Endodermal cell (in vitro differentiated cells): ENCODE results near the gene OR2J3. TPM values are rescaled to one million over a fixed set of nuclear protein-coding genes. Genes with fewer than 3 reads are reported as not detected.
"Not testable (repeated sequence)": the region's sequence is repeated elsewhere in the genome, so short reads cannot be mapped to it uniquely, and the experiment has no call there.

ENCODE experiments used
- DNase-seq: peaks from one replicate; pipeline ENCODE4 v3.0.0-alpha.2; 2017
- H3K27ac ChIP-seq: 2 replicates; pipeline ENCODE4 v1.5.1; 2013; ENCODE audit warnings: mild to moderate bottlenecking, low read depth, low read length, moderate library complexity
- H3K27me3 ChIP-seq: 2 replicates; pipeline ENCODE4 v1.6.1; 2013; ENCODE audit warnings: mild to moderate bottlenecking, low read length, moderate library complexity; ENCODE audit not compliant: insufficient read depth, control insufficient read depth, poor library complexity, severe bottlenecking
- H3K36me3 ChIP-seq: 2 replicates; pipeline ENCODE4 v1.7.0; 2013; ENCODE audit warnings: mild to moderate bottlenecking, low read length, moderate library complexity; ENCODE audit not compliant: control insufficient read depth, insufficient read depth
- H3K4me1 ChIP-seq: one replicate; pipeline ENCODE4 v1.7.0; 2013; ENCODE audit warnings: low read length; ENCODE audit not compliant: control insufficient read depth, insufficient read depth
- H3K4me3 ChIP-seq: 2 replicates; pipeline ENCODE4 v1.5.1; 2013; ENCODE audit warnings: mild to moderate bottlenecking, low read length, moderate library complexity
- H3K9ac ChIP-seq: 2 replicates; pipeline ENCODE4 v1.6.1; 2013; ENCODE audit warnings: mild to moderate bottlenecking, low read length, moderate library complexity; ENCODE audit not compliant: poor library complexity, severe bottlenecking; ENCODE audit errors: extremely low read depth
- H3K9me3 ChIP-seq: 2 replicates; pipeline ENCODE4 v1.6.1; 2013; ENCODE audit warnings: mild to moderate bottlenecking, low read length, moderate library complexity; ENCODE audit not compliant: control insufficient read depth
- H3K27ac Mint-ChIP-seq: 2 replicates; pipeline ENCODE4 v1.8.0; 2020; ENCODE audit warnings: mixed read lengths
- H3K27me3 Mint-ChIP-seq: 2 replicates; pipeline ENCODE4 v1.8.0; 2021; ENCODE audit warnings: mild to moderate bottlenecking, mixed read lengths; ENCODE audit not compliant: insufficient read depth
- H3K36me3 Mint-ChIP-seq: 2 replicates; pipeline ENCODE4 v1.8.0; 2020; ENCODE audit warnings: low read depth, mixed read lengths
- H3K4me1 Mint-ChIP-seq: 2 replicates; pipeline ENCODE4 v1.8.0; 2020; ENCODE audit warnings: mixed read lengths
- H3K4me3 Mint-ChIP-seq: 2 replicates; pipeline ENCODE4 v1.8.0; 2020; ENCODE audit warnings: mild to moderate bottlenecking, moderate library complexity, mixed read lengths
- H3K9me3 Mint-ChIP-seq: 2 replicates; pipeline ENCODE4 v1.8.0; 2020; ENCODE audit warnings: mild to moderate bottlenecking, mixed read lengths
- WGBS, 2 experiments: methylation state at CpG; one replicate each; pipeline versions ENCODE4 v1.1.5 to v1.1.7; 2013; ENCODE audit warnings: missing lambda C conversion rate in 2 of 2, mixed read lengths in 1 of 2; ENCODE audit not compliant: insufficient coverage in 1 of 2, insufficient read length in 1 of 2; 5-methylcytosine and 5-hydroxymethylcytosine counted together
- total RNA-seq, 2 donors: library from RNA; stranded (reverse); fragmentation: NEBNext Ultra II Directional in 1 of 2; extraction: Animal tissue kit (Norgen Biotek cat#: 25700) in 1 of 2; gene quantifications; 2 replicates in 1 of 2; 3 replicates in 1 of 2; pipeline ENCODE4 v1.2.1, GENCODE V29; 2021
- TF ChIP-seq, protein P1 (sequence below): fragments of 200-600 bp; sonication (generic); conservative IDR thresholded peaks from 2 replicates; pipeline ENCODE4 v1.5.0; 2021; ENCODE audit warnings: antibody characterized with exemption, mild to moderate bottlenecking

Gene OR2J3
- total RNA-seq, 2 donors from 2014 or later = not detected

DNA sequence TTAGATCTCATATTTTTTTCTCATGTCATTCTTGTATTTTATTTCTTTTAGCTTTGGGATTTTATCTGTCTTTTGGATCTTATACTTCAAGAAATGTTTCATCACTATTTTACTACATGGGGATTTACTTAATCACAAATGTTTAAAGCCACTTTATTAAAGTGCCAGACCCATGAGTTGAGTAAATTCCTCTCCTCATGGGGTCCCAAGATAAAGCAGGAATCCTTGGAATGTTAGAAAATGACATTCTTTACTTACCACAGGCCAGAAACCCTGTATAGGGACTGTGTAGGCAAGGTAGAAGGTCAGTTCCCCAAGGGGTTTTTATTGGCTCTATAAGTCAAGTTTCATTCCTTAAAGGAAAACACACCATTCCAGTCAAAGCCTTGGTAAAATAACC lies 34.5 kb downstream of the OR2J3 start:
- Mint-ChIP-seq H3K9me3 (peaks cover 21% of the 10 kb centered on the region), H3K36me3 (no peaks in the 10 kb centered on the region), H3K27ac (no peak overlapping the region), H3K4me1 (no peaks in the 10 kb centered on the region), H3K4me3 (no peak overlapping the region), H3K27me3 (no peaks in the 10 kb centered on the region)
- no peak for DNase-seq
- no peaks in the 10 kb centered on the region for H3K36me3 ChIP-seq
- H3K27me3 ChIP-seq = no peaks in the 10 kb centered on the region
- peaks cover 21% of the 10 kb centered on the region for H3K9me3 ChIP-seq
- TF ChIP-seq, protein P1, sequence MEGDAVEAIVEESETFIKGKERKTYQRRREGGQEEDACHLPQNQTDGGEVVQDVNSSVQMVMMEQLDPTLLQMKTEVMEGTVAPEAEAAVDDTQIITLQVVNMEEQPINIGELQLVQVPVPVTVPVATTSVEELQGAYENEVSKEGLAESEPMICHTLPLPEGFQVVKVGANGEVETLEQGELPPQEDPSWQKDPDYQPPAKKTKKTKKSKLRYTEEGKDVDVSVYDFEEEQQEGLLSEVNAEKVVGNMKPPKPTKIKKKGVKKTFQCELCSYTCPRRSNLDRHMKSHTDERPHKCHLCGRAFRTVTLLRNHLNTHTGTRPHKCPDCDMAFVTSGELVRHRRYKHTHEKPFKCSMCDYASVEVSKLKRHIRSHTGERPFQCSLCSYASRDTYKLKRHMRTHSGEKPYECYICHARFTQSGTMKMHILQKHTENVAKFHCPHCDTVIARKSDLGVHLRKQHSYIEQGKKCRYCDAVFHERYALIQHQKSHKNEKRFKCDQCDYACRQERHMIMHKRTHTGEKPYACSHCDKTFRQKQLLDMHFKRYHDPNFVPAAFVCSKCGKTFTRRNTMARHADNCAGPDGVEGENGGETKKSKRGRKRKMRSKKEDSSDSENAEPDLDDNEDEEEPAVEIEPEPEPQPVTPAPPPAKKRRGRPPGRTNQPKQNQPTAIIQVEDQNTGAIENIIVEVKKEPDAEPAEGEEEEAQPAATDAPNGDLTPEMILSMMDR = no peak
- no peak overlapping the region for H3K9ac ChIP-seq
- H3K4me3 ChIP-seq = peak overlapping the region; percentile 37
- H3K27ac ChIP-seq = no peak overlapping the region
- no peaks in the 10 kb centered on the region for H3K4me1 ChIP-seq

DNA sequence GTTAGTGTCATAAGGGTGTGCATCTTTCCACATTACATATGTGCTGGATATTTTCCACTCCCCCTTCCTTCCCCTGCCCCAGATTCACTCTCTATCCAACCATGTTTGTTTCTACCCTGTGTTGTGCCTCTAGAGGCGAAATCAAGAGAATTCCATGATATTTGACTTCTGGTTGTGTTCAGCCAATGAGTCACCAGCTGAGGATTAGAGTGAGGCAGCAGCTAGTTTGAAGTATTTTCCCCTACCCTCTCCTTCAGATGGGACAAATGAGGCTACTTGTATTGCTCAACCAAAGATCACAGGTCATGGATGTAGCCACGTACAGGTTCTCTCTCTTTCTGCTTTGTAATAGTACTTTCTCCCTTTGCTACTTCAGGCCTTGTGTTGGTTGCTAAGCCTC lies 38.3 kb downstream of the OR2J3 start:
- Mint-ChIP-seq H3K4me3 (no peak overlapping the region), H3K9me3 (peaks cover 21% of the 10 kb centered on the region), H3K27ac (no peak overlapping the region), H3K4me1 (no peaks in the 10 kb centered on the region), H3K27me3 (no peaks in the 10 kb centered on the region), H3K36me3 (no peaks in the 10 kb centered on the region)
- TF ChIP-seq, protein P1 = no peak
- H3K36me3 ChIP-seq = no peaks in the 10 kb centered on the region
- no peak overlapping the region for H3K9ac ChIP-seq
- H3K27me3 ChIP-seq = no peaks in the 10 kb centered on the region
- DNase-seq = no peak
- no peaks in the 10 kb centered on the region for H3K4me1 ChIP-seq
- peaks cover 25% of the 10 kb centered on the region for H3K9me3 ChIP-seq
- no peak overlapping the region for H3K4me3 ChIP-seq
- WGBS, 2 experiments = 92 to 93% methylated on average over 2 of the region's 2 CpGs
- H3K27ac ChIP-seq = no peak overlapping the region

DNA sequence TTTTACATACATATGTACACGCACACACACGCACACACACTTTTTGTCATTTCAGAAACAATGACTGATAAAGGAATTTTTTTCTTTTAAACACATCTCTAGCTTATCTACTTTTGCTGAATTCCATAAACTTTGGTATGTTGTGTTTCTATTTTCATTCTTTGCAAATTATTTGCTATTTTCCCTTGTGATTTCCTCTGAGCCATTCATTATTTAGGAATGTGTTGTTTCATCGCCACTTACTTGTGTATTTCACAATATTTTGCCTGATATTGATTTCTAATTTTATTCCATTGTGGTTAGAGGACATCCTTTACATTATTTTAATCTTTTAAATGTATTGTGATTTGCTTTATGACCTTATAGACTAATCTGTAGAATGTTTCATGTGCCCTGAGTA lies 39.2 kb downstream of the OR2J3 start:
- peaks cover 20% of the 10 kb centered on the region for H3K9me3 Mint-ChIP-seq
- Histone ChIP-seq H3K27ac (no peak overlapping the region), H3K9me3 (peaks cover 25% of the 10 kb centered on the region), H3K27me3 (no peaks in the 10 kb centered on the region), H3K4me3 (no peak overlapping the region), H3K36me3 (no peaks in the 10 kb centered on the region), H3K9ac (no peak overlapping the region), H3K4me1 (no peaks in the 10 kb centered on the region)
- 97 to 100% methylated on average over 1 to 3 of the region's 3 CpGs for WGBS, 2 experiments
- no peak overlapping the region for H3K27ac Mint-ChIP-seq
- no peaks in the 10 kb centered on the region for H3K4me1 Mint-ChIP-seq
- TF ChIP-seq, protein P1 = no peak
- H3K27me3 Mint-ChIP-seq = no peaks in the 10 kb centered on the region
- DNase-seq = no peak
- no peaks in the 10 kb centered on the region for H3K36me3 Mint-ChIP-seq
- no peak overlapping the region for H3K4me3 Mint-ChIP-seq

DNA sequence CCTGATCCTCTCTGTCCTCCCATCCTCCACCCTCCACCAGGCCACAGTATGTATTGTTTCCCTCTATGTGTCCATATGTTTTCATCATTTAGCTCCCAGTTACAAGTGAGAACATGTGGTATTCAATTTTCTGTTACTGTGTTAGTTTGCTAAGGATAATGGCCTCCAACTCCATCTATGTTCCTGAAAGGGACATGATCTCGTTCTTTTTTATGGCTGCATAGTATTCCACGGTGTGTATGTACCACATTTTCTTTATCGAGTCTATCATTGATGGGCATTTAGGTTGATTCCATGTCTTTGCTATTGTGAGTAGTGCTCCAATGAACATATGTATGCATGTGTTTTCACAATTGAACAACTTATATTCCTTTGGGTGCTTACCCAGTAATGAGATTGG lies 41.6 kb downstream of the OR2J3 start:
- not testable (repeated sequence) for H3K9ac ChIP-seq, H3K4me3 Mint-ChIP-seq, H3K4me1 ChIP-seq, H3K27me3 Mint-ChIP-seq, H3K4me3 ChIP-seq, DNase-seq, H3K9me3 Mint-ChIP-seq, H3K4me1 Mint-ChIP-seq, H3K36me3 ChIP-seq, H3K27me3 ChIP-seq, H3K9me3 ChIP-seq, H3K27ac ChIP-seq, H3K36me3 Mint-ChIP-seq, H3K27ac Mint-ChIP-seq
- 70 to 75% methylated on average over 2 to 3 of the region's 3 CpGs for WGBS, 2 experiments
